ENCODE data around the gene SCUBE1. TPM values are rescaled to one million over a fixed set of nuclear protein-coding genes. Genes with fewer than 3 reads are reported as not detected.

The SCUBE1 gene
- total RNA-seq, 2 experiments from 2014 or later: 0.07 TPM; not detected in 1

DNA sequence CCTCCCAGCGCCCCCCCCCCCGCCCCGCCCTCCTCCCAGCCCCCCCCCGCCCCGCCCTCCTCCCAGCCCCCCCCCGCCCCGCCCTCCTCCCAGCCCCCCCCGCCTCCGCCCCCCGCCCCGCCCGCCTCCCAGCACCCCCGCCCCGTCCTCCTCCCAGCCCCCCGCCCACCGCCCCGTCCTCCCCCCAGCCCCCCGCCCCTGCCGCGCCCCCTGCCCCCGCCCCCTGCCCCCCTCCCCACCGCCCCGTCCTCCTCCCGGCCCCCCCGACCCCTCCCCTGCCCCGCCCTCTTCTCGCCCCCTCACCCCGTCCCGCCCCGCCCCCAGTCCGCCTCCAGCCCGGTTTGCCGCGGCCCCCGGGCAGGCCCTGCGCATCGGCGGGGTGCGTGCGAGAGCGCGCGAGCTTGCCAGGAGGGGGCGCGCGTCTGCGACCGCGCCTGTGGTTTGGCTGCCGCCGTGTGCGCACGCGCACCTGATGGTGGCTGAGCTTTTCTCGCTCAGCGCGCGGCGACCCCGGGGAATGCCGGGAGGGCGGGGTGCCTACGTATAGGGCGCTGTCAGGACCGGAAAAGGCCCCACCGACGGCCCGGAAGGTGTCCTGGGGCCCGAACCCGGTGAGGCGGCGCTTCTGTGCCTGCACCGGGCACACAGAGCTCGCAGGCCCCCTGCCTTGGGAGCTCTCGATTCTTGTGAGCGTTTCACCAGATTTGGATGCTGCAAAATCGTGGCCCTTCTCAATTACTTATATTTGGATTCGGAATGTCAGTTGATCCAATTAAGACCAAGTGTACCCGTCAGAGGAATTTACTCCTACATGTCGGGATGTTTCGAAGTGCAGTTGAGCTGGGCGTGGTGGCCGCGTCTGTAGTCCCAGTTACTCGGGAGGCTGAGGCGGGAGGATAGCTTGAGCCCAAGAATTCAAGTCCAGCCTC lies 155.7 kb downstream of the SCUBE1 start:
- POLR2A ChIA-PET: interaction anchor here (0.6 to 1.6 kb wide), 5 partner anchors 44 to 573 kb away, joined by 3 to 5 read pairs (median 3); partner anchors contain the start of genes CYB5R3, MCAT and POLDIP3
- CTCF ChIA-PET: interaction anchor here (0.8 to 1.6 kb wide), 9 partner anchors 15 to 199 kb away, joined by 3 to 8 read pairs (median 3); no protein-coding TSS in a partner anchor
- Mint-ChIP-seq H3K36me3 (ENCODE audit: low read depth) (peaks cover 13% of the 10 kb centered on the region), H3K27me3 (no peaks in the 10 kb centered on the region), H3K4me1 (ENCODE audit: low read depth) (peaks cover 17% of the 10 kb centered on the region), H3K4me3 (peak overlapping the region; percentile 87), H3K9me3 (peaks cover 5% of the 10 kb centered on the region), H3K27ac (peak overlapping the region; percentile 94)
- peak; percentile 95 for ATAC-seq
- TF ChIP-seq, protein P1, sequence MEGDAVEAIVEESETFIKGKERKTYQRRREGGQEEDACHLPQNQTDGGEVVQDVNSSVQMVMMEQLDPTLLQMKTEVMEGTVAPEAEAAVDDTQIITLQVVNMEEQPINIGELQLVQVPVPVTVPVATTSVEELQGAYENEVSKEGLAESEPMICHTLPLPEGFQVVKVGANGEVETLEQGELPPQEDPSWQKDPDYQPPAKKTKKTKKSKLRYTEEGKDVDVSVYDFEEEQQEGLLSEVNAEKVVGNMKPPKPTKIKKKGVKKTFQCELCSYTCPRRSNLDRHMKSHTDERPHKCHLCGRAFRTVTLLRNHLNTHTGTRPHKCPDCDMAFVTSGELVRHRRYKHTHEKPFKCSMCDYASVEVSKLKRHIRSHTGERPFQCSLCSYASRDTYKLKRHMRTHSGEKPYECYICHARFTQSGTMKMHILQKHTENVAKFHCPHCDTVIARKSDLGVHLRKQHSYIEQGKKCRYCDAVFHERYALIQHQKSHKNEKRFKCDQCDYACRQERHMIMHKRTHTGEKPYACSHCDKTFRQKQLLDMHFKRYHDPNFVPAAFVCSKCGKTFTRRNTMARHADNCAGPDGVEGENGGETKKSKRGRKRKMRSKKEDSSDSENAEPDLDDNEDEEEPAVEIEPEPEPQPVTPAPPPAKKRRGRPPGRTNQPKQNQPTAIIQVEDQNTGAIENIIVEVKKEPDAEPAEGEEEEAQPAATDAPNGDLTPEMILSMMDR (IDR thresholded peaks at IDR 0.05): peak; percentile 21
- intact Hi-C loops (cut with micrococcal nuclease): no loop called here
- peak; percentile 98 for DNase-seq

DNA sequence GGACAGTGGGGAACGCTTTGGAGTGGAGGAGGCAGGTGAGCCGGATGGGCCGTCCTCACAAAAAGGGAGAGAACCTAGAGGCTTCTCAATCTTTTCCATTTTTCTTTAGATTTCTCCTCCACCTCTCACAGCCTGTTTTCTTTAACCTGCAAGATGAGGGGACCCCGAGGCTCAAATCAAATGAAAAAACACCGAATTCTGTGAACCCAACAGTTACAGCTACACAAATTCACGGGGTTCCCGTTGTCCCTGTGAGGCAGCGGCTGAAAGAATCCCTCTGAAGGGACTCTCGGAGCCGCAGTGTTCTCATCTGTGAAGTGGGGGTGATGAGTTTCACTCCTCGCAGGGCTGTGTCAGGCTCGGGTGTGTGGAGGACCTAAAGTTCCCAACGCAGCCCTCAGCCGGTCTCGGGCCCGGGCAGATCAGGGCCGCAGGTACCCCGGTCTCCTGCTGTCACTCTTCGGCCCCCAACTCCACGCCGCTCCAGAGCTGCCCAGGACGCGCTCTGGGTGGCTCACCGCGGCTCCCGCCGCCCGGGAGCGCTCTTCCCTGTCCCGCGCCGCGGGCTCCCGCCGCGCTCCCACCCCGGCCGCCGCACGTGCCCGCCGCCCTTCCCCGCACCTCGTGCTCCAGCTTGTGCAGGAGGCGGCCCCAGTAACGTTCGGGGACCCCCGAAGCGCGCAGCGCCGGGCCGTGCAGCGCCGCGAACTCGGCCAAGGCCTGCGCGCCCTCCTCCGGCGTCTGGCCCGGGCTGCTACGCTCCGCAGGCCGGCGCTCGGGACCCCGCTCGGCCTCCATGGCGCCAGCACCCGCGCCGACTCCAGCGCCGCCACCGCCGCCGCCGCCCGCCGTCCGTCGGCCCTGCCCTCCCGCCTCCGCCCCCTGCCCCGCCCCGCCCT lies 156.7 kb downstream of the SCUBE1 start, which contains the start of gene TTLL12:
Gene TTLL12, minus strand, starts transcription at position 863 of the 899 bp plus-strand sequence. Its CDS starts 65 bp downstream, at position 798.
- ChIA-PET POLR2A (interaction anchor here (0.7 to 1.6 kb wide), 5 partner anchors 36 to 537 kb away, joined by 3 to 5 read pairs (median 3); partner anchors contain the start of genes CYB5R3 and MCAT), CTCF (interaction anchor here (1.2 to 1.6 kb wide), 5 partner anchors 42 to 199 kb away, joined by 3 to 8 read pairs (median 4); no protein-coding TSS in a partner anchor)
- H3K4me1 Mint-ChIP-seq (ENCODE audit: low read depth): peaks cover 17% of the 10 kb centered on the region
- peak within 1 kb of the TSS; percentile 94 for H3K27ac Mint-ChIP-seq
- ATAC-seq (peak; percentile 35), DNase-seq (peak; percentile 49)
- H3K27me3 Mint-ChIP-seq: no peaks in the 10 kb centered on the region
- H3K36me3 Mint-ChIP-seq (ENCODE audit: low read depth): peaks cover 17% of the 10 kb centered on the region
- H3K9me3 Mint-ChIP-seq: peaks cover 5% of the 10 kb centered on the region
- H3K4me3 Mint-ChIP-seq: peak within 1 kb of the TSS; percentile 87
- TF ChIP-seq, protein P1 (IDR thresholded peaks at IDR 0.05): no peak
- intact Hi-C loops (cut with micrococcal nuclease): no loop called here

DNA sequence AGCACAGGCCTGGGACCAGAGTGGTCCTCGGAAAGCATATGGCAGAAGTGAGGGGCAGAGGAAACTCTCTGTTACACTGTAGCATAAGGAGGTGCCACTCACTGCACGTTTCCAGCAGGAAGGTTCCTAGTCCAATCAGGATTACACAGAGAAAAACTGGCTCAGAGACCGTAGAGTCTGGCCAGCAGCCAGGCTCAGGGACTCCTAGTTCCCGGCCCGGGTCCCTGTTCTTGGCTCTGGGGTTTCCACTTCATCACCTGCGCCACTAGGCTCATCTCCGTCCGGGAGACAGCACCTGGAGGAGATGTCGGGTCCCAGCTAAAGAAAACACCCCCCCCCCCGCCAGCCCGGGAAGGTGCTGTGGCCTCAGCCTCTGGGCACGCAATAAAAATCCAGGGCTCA lies 157.3 kb downstream of the SCUBE1 start:
- H3K27ac Mint-ChIP-seq: peak overlapping the region; percentile 49
- H3K4me3 Mint-ChIP-seq: peak overlapping the region; percentile 80
- intact Hi-C loops (cut with micrococcal nuclease): no loop called here
- no peaks in the 10 kb centered on the region for H3K9me3 Mint-ChIP-seq
- no peak for ATAC-seq
- no peaks in the 10 kb centered on the region for H3K27me3 Mint-ChIP-seq
- peaks cover 20% of the 10 kb centered on the region for H3K36me3 Mint-ChIP-seq (ENCODE audit: low read depth)
- H3K4me1 Mint-ChIP-seq (ENCODE audit: low read depth): peaks cover 17% of the 10 kb centered on the region
- CTCF ChIA-PET: no interaction called here
- POLR2A ChIA-PET: interaction anchor here (0.7 to 1.6 kb wide), 5 partner anchors 35 to 1512 kb away, joined by 3 to 5 read pairs (median 3); partner anchors contain the start of gene MCAT
- DNase-seq: no peak
- TF ChIP-seq, protein P1 (IDR thresholded peaks at IDR 0.05): no peak

DNA sequence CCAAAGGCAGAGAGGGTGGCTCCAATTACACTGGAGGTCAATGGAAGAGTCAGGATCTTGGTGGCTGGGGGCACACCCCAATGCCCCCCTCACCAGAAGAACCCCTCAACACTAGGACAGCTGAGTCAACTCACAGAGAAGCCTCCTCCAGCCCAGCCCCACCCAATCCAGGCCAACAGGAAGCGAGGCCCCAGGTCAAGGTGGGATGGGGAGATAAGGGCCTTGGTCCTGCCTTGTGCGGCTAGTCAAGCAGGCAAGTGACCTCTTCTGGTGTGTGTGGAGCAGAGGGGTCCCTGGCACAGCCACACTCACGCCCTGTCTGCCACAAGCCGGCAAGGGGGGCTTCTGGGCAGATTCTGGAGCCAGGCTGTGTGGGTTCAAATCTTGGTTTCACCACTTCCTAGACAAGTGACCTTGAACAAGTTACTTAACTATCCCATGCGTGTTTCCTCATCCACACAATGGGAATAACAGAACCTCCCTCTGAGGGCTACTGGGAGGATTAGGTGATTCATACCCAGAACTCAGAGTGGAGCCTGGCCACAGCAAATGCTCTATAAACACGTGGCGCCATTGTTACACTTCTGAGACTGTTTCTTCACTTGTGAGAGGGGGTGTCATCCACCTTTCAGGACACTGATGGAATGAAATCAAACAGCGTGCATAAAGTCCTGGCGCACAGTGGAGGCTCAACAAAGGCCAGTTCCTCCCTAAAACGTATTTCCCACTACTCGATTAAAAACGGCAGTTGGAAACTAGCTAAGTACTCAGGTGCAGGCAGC lies 159.5 kb downstream of the SCUBE1 start:
- Mint-ChIP-seq H3K27ac (no peak overlapping the region), H3K27me3 (no peaks in the 10 kb centered on the region), H3K36me3 (ENCODE audit: low read depth) (peaks cover 39% of the 10 kb centered on the region), H3K4me1 (ENCODE audit: low read depth) (peaks cover 17% of the 10 kb centered on the region), H3K4me3 (peak overlapping the region; percentile 35), H3K9me3 (no peaks in the 10 kb centered on the region)
- ATAC-seq: no peak
- TF ChIP-seq, protein P1 (IDR thresholded peaks at IDR 0.05): no peak
- ChIA-PET CTCF (no interaction called here), POLR2A (no interaction called here)
- no peak for DNase-seq
- intact Hi-C loops (cut with micrococcal nuclease): no loop called here
